SU-DHL-6 (cell line): ENCODE measurements around the gene FIBP.

Source experiments
- CTCF ChIP-seq: fragments of 200-600 bp; sonication (generic); IDR thresholded peaks from one replicate; pipeline ENCODE4 v1.5.1; 2017; ENCODE audit warnings: antibody characterized with exemption, mild to moderate bottlenecking, low read length, moderate library complexity; ENCODE audit not compliant: insufficient read depth, poor library complexity, severe bottlenecking
- EZH2phosphoT487 ChIP-seq: fragments of 200-600 bp; sonication (generic), shearing (Covaris generic); conservative IDR thresholded peaks from 2 replicates; pipeline ENCODE4 v1.6.1; 2018; ENCODE audit warnings: mild to moderate bottlenecking, antibody characterized with exemption, low read length, moderate library complexity, mixed read lengths

GRCh38 chr11:65868907-65869306 lies 19.4 kb downstream of the FIBP start:
- TF ChIP-seq CTCF (no peak), EZH2phosphoT487 (no peak)
